ENCODE measurements around the gene TRAF3. TPM values are rescaled to one million over a fixed set of nuclear protein-coding genes. Genes with fewer than 3 reads are reported as not detected.
A peak's percentile ranks its signal among the peaks of the same experiment; 100 is the strongest.

The TRAF3 gene
- total RNA-seq, 1 donor from 2014 or later, result 25.8 TPM

DNA sequence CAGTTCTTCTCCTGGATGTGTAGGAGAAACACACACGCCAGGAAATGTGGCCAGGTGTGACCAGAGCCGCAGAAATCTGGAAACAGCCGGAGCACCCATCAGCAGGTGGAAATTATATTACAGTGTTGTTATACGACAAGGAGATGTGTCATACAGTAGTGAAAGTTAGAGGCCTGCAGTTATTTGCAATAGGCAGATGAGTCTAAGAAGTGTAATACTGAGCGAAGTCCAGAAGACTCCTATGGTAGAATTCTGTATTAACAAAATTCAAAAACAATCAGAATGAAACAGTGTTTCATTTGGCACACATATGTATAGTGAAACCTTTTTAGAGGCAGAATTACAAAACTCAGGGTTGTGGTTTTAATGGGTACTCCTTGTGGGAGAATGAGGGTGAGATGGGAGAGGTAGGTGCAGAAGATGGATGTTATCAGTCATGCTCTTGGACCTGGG lies 105.9 kb downstream of the TRAF3 start:
- TF ChIP-seq, protein P1, sequence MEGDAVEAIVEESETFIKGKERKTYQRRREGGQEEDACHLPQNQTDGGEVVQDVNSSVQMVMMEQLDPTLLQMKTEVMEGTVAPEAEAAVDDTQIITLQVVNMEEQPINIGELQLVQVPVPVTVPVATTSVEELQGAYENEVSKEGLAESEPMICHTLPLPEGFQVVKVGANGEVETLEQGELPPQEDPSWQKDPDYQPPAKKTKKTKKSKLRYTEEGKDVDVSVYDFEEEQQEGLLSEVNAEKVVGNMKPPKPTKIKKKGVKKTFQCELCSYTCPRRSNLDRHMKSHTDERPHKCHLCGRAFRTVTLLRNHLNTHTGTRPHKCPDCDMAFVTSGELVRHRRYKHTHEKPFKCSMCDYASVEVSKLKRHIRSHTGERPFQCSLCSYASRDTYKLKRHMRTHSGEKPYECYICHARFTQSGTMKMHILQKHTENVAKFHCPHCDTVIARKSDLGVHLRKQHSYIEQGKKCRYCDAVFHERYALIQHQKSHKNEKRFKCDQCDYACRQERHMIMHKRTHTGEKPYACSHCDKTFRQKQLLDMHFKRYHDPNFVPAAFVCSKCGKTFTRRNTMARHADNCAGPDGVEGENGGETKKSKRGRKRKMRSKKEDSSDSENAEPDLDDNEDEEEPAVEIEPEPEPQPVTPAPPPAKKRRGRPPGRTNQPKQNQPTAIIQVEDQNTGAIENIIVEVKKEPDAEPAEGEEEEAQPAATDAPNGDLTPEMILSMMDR (conservative IDR thresholded peaks at IDR 0.05), result no peak

GRCh38 chr14:102883554-102883953 lies 106.3 kb downstream of the TRAF3 start:
- Mint-ChIP-seq H3K4me3 (no peak overlapping the region), H3K9me3 (no peaks in the 10 kb centered on the region), H3K27me3 (ENCODE audit: low read depth) (no peaks in the 10 kb centered on the region), H3K27ac (ENCODE audit: unreplicated experiment) (no peak overlapping the region), H3K36me3 (ENCODE audit: low read depth) (no peaks in the 10 kb centered on the region), H3K4me1 (no peaks in the 10 kb centered on the region)
- TF ChIP-seq, protein P1 (conservative IDR thresholded peaks at IDR 0.05), result no peak
- no peak for DNase-seq (ENCODE audit: low read depth, low spot score)

More for the DNA sequence above, 105.9 kb downstream of the TRAF3 start:
- Mint-ChIP-seq H3K27ac (ENCODE audit: unreplicated experiment) (no peak overlapping the region), H3K9me3 (no peaks in the 10 kb centered on the region), H3K36me3 (ENCODE audit: low read depth) (no peaks in the 10 kb centered on the region), H3K4me3 (no peak overlapping the region), H3K27me3 (ENCODE audit: low read depth) (no peaks in the 10 kb centered on the region), H3K4me1 (no peaks in the 10 kb centered on the region)
- DNase-seq (ENCODE audit: low read depth, low spot score), result no peak

DNA sequence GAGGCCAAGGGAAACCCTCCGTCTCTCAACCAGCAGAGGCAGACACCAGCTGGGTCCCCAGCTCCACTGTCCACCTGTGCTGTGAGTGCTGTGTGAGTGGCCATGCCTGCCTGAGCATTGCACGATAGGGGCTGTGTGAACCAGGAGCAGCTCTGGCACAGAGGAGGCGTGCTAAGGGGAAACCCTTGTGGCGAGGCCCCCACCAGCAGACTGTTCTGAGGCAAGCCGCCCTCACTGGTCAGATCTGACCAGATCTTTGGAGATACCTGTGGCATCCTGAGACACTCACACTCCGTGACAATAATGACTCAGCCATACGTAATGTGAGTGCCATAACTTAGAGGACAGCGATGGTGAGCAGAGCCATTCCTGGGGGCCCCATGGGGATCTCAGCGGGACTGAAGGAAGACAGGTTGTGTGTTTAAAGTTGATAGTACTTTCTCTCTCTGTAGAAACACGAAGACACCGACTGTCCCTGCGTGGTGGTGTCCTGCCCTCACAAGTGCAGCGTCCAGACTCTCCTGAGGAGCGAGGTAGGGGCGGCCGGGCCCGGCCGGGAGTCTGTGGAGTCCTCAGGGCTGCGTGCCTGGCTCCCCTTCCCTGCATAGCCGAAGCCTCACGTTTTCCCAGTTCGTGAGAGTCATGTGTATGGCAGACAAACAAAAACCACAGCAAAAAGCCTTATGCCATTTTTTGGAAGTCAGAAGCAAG lies 108.6 kb downstream of the TRAF3 start:
- Mint-ChIP-seq H3K4me3 (no peak overlapping the region), H3K9me3 (no peaks in the 10 kb centered on the region), H3K36me3 (ENCODE audit: low read depth) (no peaks in the 10 kb centered on the region), H3K27me3 (ENCODE audit: low read depth) (no peaks in the 10 kb centered on the region), H3K27ac (ENCODE audit: unreplicated experiment) (peak overlapping the region; percentile 55), H3K4me1 (no peaks in the 10 kb centered on the region)
- DNase-seq (ENCODE audit: low read depth, low spot score), result no peak
- TF ChIP-seq, protein P1 (conservative IDR thresholded peaks at IDR 0.05), result no peak

DNA sequence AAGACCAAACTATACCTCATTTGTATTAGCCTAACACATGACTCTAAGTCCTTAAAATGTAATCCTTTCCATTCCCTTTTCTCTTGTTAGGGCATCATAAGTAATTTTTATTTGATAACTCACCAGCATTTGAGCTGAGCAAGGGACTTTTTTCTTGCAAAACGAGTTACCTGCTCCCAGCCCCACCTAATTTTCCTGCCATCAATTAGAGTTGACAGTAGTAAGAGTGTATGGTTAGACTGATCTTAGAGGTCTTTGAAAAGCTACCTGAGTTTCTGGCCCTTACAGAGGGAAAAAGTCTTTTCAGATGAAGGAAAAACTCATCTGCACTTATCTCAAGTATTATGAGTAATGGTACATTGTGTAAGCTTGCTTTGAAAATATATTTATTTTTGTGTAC lies 111.5 kb downstream of the TRAF3 start:
- Mint-ChIP-seq H3K27me3 (ENCODE audit: low read depth) (no peaks in the 10 kb centered on the region), H3K27ac (ENCODE audit: unreplicated experiment) (no peak overlapping the region), H3K4me1 (no peaks in the 10 kb centered on the region), H3K9me3 (no peaks in the 10 kb centered on the region), H3K36me3 (ENCODE audit: low read depth) (no peaks in the 10 kb centered on the region), H3K4me3 (no peak overlapping the region)
- TF ChIP-seq, protein P1 (conservative IDR thresholded peaks at IDR 0.05), result no peak
- no peak for DNase-seq (ENCODE audit: low read depth, low spot score)

DNA sequence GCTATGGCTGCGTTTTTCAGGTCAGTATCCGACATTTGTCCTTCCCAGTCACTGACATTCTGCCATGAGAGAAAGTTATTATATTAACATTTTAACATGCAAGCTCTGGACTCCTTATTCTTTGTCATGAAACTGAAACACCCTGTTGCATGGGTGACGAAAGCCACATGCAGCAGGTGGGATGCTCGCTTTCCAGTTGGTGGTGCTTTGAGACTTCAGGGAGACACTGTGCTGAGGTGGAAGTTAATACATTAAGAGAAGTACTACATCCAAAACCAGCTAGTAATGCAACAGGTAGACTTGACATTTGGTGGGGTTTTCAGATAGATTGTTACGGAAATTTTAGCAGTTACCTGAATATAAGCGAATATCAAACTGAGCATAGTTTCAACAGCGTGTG lies 112.4 kb downstream of the TRAF3 start:
- TF ChIP-seq, protein P1 (conservative IDR thresholded peaks at IDR 0.05), result no peak
- Mint-ChIP-seq H3K9me3 (no peaks in the 10 kb centered on the region), H3K4me1 (no peaks in the 10 kb centered on the region), H3K36me3 (ENCODE audit: low read depth) (no peaks in the 10 kb centered on the region), H3K4me3 (no peak overlapping the region), H3K27me3 (ENCODE audit: low read depth) (no peaks in the 10 kb centered on the region), H3K27ac (ENCODE audit: unreplicated experiment) (peak overlapping the region; percentile 36)
- no peak for DNase-seq (ENCODE audit: low read depth, low spot score)
